Naive thymus-derived CD4-positive, alpha-beta T cell (primary cell): Measurements from ENCODE around the gene TRIM17. TPM values are rescaled to one million over a fixed set of nuclear protein-coding genes. Genes with fewer than 3 reads are reported as not detected.

Source experiments
- ATAC-seq: fragments of 150-1000 bp; cut with Tn5 transposase; 2 replicates; pipeline ENCODE4 v1.10.0; 2021; ENCODE audit warnings: mild to moderate bottlenecking, moderate library complexity
- CTCF ChIA-PET: fragments of 350-600 bp; sonication (Branson Sonifier 250); formaldehyde crosslinking; loops from one replicate; lab custom pipeline; 2021; ENCODE audit warnings: antibody characterized with exemption; lab: Charles Lee
- POLR2A ChIA-PET: fragments of 350-600 bp; sonication (Branson Sonifier 250); formaldehyde crosslinking; loops from one replicate; lab custom pipeline; 2021; ENCODE audit warnings: antibody characterized with exemption, inconsistent platforms; lab: Charles Lee
- DNase-seq, 9 donors: peaks; one replicate each; pipeline versions ENCODE4 v3.0.0 to v3.0.0-alpha.2; 2020 to 2022; ENCODE audit warnings: mixed read lengths in 1 of 9
- H3K27ac ChIP-seq: one replicate; pipeline ENCODE4 v1.7.0; 2013; ENCODE audit warnings: mild to moderate bottlenecking, low read depth, low read length, moderate library complexity
- H3K27me3 ChIP-seq, 2 donors: one replicate each; pipeline ENCODE4 v1.7.0; 2013; ENCODE audit warnings: low read length in 2 of 2, mild to moderate bottlenecking in 2 of 2, moderate library complexity in 2 of 2; ENCODE audit not compliant: control insufficient read depth in 2 of 2, insufficient read depth in 2 of 2
- H3K36me3 ChIP-seq, 3 experiments: 1 replicate in 2 of 3; 2 replicates in 1 of 3; pipeline ENCODE4 v1.7.0; 2013; ENCODE audit warnings: low read length in 3 of 3, mild to moderate bottlenecking in 3 of 3, moderate library complexity in 1 of 3; ENCODE audit not compliant: insufficient read depth in 3 of 3, control insufficient read depth in 2 of 3
- H3K4me1 ChIP-seq, 2 donors: one replicate each; pipeline ENCODE4 v1.7.0; 2013; ENCODE audit warnings: low read length in 2 of 2, mild to moderate bottlenecking in 2 of 2, moderate library complexity in 1 of 2; ENCODE audit not compliant: control insufficient read depth in 2 of 2, insufficient read depth in 2 of 2
- H3K4me3 ChIP-seq: 2 replicates; pipeline ENCODE4 v1.7.0; 2013; ENCODE audit warnings: mild to moderate bottlenecking, low read length
- H3K9me3 ChIP-seq, 3 experiments: 1 replicate in 2 of 3; 2 replicates in 1 of 3; pipeline ENCODE4 v1.7.0; 2013; ENCODE audit warnings: low read length in 3 of 3; ENCODE audit not compliant: control insufficient read depth in 2 of 3
- H3K27ac Mint-ChIP-seq, 9 donors: one replicate each; pipeline ENCODE4 v1.8.0; 2020 to 2022; ENCODE audit warnings: mixed read lengths in 9 of 9, mild to moderate bottlenecking in 8 of 9, moderate library complexity in 5 of 9, inconsistent platforms in 2 of 9
- H3K27me3 Mint-ChIP-seq, 5 donors: one replicate each; pipeline ENCODE4 v1.8.0; 2021 to 2022; ENCODE audit warnings: mixed read lengths in 5 of 5, mild to moderate bottlenecking in 1 of 5
- H3K36me3 Mint-ChIP-seq, 5 donors: one replicate each; pipeline ENCODE4 v1.8.0; 2020 to 2022; ENCODE audit warnings: mixed read lengths in 5 of 5, mild to moderate bottlenecking in 3 of 5, inconsistent platforms in 1 of 5
- H3K4me1 Mint-ChIP-seq, 7 donors: one replicate each; pipeline ENCODE4 v1.8.0; 2020 to 2022; ENCODE audit warnings: mixed read lengths in 7 of 7, mild to moderate bottlenecking in 3 of 7, inconsistent platforms in 1 of 7
- H3K4me3 Mint-ChIP-seq, 10 donors: one replicate each; pipeline ENCODE4 v1.8.0; 2020 to 2022; ENCODE audit warnings: mild to moderate bottlenecking in 10 of 10, mixed read lengths in 10 of 10, moderate library complexity in 6 of 10, inconsistent platforms in 2 of 10
- H3K9me3 Mint-ChIP-seq, 11 donors: one replicate each; pipeline ENCODE4 v1.8.0; 2020 to 2022; ENCODE audit warnings: mixed read lengths in 11 of 11, mild to moderate bottlenecking in 4 of 11, inconsistent platforms in 1 of 11, moderate library complexity in 1 of 11
- intact Hi-C, 2 donors: fragments of 100-400 bp; cut with micrococcal nuclease; formaldehyde crosslinking; loops; one replicate each; pipeline ENCODE4 v1.15.1; 2023
- polyA plus RNA-seq, 2 donors: library from polyadenylated mRNA; unstranded; fragments of 300-500 nt; fragmentation: Illumina TruSeq; gene quantifications; one replicate each; pipeline ENCODE4 v1.2.3, GENCODE V29; 2021
- total RNA-seq, 6 experiments: library from RNA in 5 of 6; stranded (reverse) in 5 of 6; gene quantifications; 1 replicate in 5 of 6; 2 replicates in 1 of 6; pipeline ENCODE4 v1.2.3 and lab custom pipeline; 2021 to 2026

Gene TRIM17
- total and polyA plus RNA-seq, 7 experiments from 2014 or later: 0.18 to 2.5 (median 1.00) TPM

DNA sequence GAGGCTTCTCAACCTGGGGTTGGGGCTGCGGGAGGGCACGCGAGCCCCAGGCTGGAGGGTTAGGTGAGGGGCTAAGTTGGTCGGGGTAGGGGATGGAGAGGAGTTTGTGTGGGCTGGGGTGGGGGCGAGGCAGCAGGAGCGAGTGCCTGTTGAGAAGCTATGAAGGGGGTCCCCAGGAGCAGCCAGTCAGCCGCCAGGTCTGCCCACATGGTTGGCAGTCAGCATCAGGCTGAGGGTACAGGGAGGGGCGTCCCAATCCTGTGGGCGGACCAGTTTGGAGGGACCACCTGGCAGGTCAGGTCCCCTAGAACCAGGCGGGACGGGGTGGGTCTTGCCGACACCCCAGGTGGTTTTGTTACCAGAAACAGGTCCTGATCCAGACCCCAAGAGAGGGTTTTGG is 400 bp upstream of the TRIM17 start:
- Mint-ChIP-seq H3K36me3 (peaks cover 0 to 17% (median 0%) of the 10 kb centered on the region in 5 donors), H3K27ac (peak overlapping the region in 2 of 9 donors; percentile 28 to 51), H3K4me1 (peaks cover 8 to 36% (median 27%) of the 10 kb centered on the region in 7 donors), H3K4me3 (peak overlapping the region; percentile 32 to 91 (median 82)), H3K9me3 (peaks cover 0 to 2% (median 0%) of the 10 kb centered on the region in 11 donors), H3K27me3 (peaks cover 0 to 45% (median 15%) of the 10 kb centered on the region in 5 donors)
- Histone ChIP-seq H3K36me3 (no peaks in the 10 kb centered on the region), H3K9me3 (no peaks in the 10 kb centered on the region), H3K27me3 (no peaks in the 10 kb centered on the region), H3K4me3 (no peak overlapping the region), H3K4me1 (peaks cover 5 to 15% of the 10 kb centered on the region in 2 donors), H3K27ac (no peak overlapping the region)
- no peak for DNase-seq
- ChIA-PET CTCF (no interaction called here), POLR2A (no interaction called here)
- intact Hi-C loops: loop anchor here in 1 of 2 donors (2.0 kb wide), 2 partner anchors 40 to 70 kb away; partner anchors contain the start of gene RNF187
- no peak for ATAC-seq

DNA sequence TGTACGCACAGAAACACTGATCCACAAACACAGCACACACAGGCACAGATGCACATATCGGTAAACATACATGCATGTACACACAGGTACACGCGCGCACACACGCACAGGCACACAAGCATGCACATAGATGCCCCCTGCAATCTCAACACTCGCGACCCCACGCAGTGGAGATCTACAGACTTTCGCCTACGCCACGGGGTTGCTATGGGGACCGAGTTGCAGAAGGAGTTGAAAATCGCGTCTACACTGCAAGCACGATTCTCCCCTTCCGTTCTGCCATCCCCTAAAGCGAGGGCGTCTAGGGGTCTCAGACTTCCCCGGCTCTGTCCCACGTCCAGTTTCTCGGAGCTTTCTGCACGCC is 826 bp downstream of the TRIM17 start:
- Mint-ChIP-seq H3K9me3 (peaks cover 0 to 2% (median 0%) of the 10 kb centered on the region in 11 donors), H3K36me3 (peaks cover 0 to 11% (median 0%) of the 10 kb centered on the region in 5 donors), H3K27ac (peak overlapping the region in 6 of 9 donors; percentile 24 to 41 (median 32)), H3K4me3 (peak overlapping the region; percentile 38 to 89 (median 79)), H3K4me1 (peaks cover 8 to 29% (median 25%) of the 10 kb centered on the region in 7 donors), H3K27me3 (peaks cover 0 to 45% (median 7%) of the 10 kb centered on the region in 5 donors)
- peaks cover 5 to 15% of the 10 kb centered on the region in 2 donors for H3K4me1 ChIP-seq
- CTCF ChIA-PET: no interaction called here
- peak in 1 of 9 donors; percentile 17 for DNase-seq
- H3K27me3 ChIP-seq: no peaks in the 10 kb centered on the region
- peak overlapping the region; percentile 11 for H3K27ac ChIP-seq
- intact Hi-C loops: loop anchor here (1.0 to 2.0 kb wide), 4 partner anchors 10 to 71 kb away; partner anchors contain the start of genes RNF187 (in 1 of the 2) and TRIM11 (in 1 of the 2)
- no peaks in the 10 kb centered on the region for H3K36me3 ChIP-seq
- peak overlapping the region; percentile 48 for H3K4me3 ChIP-seq
- no peaks in the 10 kb centered on the region for H3K9me3 ChIP-seq
- peak; percentile 2 for ATAC-seq
- POLR2A ChIA-PET: interaction anchor here (1.7 kb wide), 1 partner anchor 9 kb away, joined by 7 read pairs; the partner anchor contains the start of gene TRIM11

DNA sequence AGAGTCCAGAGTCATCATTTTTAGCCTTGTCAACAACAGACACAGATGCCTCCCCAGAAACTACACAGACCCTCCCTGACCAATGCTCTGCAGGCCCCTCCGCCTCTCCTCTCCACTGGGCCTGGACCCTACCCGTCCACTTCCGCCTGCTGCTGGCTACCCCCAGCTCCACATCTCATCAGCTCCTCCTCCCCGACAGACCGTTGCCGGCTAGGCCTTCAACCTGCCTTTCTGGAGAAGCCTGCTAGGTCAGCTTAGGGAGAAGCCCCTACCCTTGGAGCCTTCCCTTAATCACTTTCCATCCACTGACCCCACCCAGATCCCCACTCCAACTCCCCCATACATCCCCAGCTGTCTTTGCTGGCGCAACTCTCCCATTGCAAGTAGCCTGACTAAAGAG is 1.4 kb downstream of the TRIM17 start:
- Histone ChIP-seq H3K9me3 (no peaks in the 10 kb centered on the region), H3K4me1 (peaks cover 5 to 15% of the 10 kb centered on the region in 2 donors), H3K4me3 (no peak overlapping the region), H3K36me3 (no peaks in the 10 kb centered on the region), H3K27me3 (no peaks in the 10 kb centered on the region), H3K27ac (no peak overlapping the region)
- H3K4me3 Mint-ChIP-seq: peak overlapping the region in 7 of 10 donors; percentile 73 to 89 (median 80)
- peaks cover 0 to 9% (median 0%) of the 10 kb centered on the region in 5 donors for H3K36me3 Mint-ChIP-seq
- peak overlapping the region in 3 of 9 donors; percentile 24 to 37 (median 34) for H3K27ac Mint-ChIP-seq
- peaks cover 0 to 44% (median 6%) of the 10 kb centered on the region in 5 donors for H3K27me3 Mint-ChIP-seq
- H3K9me3 Mint-ChIP-seq: peaks cover 0 to 2% (median 0%) of the 10 kb centered on the region in 11 donors
- CTCF ChIA-PET: no interaction called here
- DNase-seq (no peak), ATAC-seq (no peak)
- POLR2A ChIA-PET: interaction anchor here (1.7 kb wide), 1 partner anchor 8 kb away, joined by 7 read pairs; the partner anchor contains the start of gene TRIM11
- peaks cover 8 to 33% (median 24%) of the 10 kb centered on the region in 7 donors for H3K4me1 Mint-ChIP-seq
- intact Hi-C loops: no loop called here

DNA sequence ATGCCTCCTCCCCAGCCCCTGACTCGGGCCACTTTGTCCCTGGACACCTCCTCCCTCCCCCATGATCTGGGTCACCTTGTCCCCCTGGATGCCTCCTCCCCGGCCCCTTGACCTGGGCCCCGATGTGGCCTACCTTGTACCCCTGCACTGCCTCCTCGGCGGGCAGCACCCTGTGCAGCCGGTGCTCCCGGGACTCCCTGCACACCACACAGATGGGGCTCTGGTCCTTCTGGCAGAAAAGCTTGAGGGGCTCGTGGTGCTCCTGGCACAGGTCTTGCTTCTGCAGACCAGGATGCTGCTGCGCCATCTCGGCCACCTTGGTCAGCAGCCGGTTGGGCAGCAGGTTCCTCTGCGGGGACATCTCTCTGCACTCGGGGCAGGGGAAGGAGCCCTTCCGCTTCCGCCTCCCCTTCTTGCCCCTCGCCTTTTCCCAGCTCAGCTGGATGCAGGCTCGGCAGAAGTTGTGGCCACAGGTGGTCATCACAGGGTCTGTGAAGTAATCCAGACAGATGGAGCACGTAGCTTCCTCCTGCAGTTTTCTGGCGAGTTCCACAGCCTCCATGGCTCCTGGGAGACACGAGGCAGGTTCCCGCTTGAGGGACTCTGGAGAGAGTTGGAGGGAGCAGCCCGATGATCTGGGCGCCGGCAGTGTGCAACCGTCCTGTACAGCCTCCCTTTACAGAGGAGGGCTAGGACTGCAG is 2.0 kb downstream of the TRIM17 start:
- CTCF ChIA-PET: interaction anchor here (0.6 kb wide), 1 partner anchor 924 kb away, joined by 3 read pairs; no protein-coding TSS in a partner anchor
- no peak for ATAC-seq
- intact Hi-C loops: no loop called here

DNA sequence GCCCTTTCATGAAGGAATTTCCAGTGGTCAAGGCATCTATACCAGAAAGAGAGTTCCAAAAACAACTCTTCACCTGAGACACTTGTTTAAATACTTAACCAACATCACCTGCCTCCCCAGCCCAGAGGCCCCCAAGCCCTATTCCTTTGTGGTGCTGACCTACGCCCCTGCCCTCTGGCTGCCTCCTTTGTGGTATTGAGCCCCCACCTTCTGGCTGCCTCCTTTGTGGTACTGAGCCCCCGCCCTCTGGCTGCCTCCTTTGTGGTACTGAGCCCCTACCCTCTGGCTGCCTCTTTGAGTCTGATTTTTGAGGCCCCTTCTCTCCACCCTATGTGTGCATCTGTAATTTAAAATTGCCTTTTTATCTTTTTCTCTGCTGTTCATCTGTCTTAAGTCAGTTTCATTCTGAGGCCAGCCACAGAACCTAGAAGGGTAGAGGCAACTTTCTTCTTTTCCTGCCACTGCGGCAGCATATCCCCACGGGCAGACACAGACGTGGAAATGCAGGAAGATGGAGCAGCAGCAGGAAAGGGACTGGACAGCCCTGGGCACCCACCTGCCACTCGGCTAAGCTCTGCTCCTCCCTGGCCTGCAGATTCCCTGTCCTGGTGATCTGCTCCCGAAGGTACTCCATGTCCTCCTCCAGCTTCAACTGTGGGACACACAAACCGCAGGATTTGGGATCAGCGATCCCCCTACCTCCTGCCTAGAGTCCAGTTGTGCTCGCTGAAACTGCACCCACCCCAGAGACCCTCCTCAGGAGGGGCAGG is 3.2 kb downstream of the TRIM17 start:
- peak overlapping the region in 4 of 9 donors; percentile 3 to 68 (median 52) for H3K27ac Mint-ChIP-seq
- Histone ChIP-seq H3K9me3 (no peaks in the 10 kb centered on the region), H3K36me3 (no peaks in the 10 kb centered on the region), H3K27ac (no peak overlapping the region), H3K27me3 (no peaks in the 10 kb centered on the region), H3K4me3 (no peak overlapping the region), H3K4me1 (peaks cover 5 to 15% of the 10 kb centered on the region in 2 donors)
- peaks cover 11 to 46% (median 28%) of the 10 kb centered on the region in 7 donors for H3K4me1 Mint-ChIP-seq
- ATAC-seq (no peak), DNase-seq (no peak)
- ChIA-PET POLR2A (interaction anchor here (0.8 to 1.2 kb wide), 2 partner anchors 10 to 138 kb away, joined by 3 to 4 read pairs; no protein-coding TSS in a partner anchor), CTCF (no interaction called here)
- H3K27me3 Mint-ChIP-seq: peaks cover 0 to 30% (median 0%) of the 10 kb centered on the region in 5 donors
- intact Hi-C loops: no loop called here
- no peak overlapping the region for H3K4me3 Mint-ChIP-seq
- peaks cover 0 to under 1% (median 0%) of the 10 kb centered on the region in 11 donors for H3K9me3 Mint-ChIP-seq
- H3K36me3 Mint-ChIP-seq: peaks cover 0 to 5% (median 0%) of the 10 kb centered on the region in 5 donors

More for the DNA sequence above, 2.0 kb downstream of the TRIM17 start:
- Mint-ChIP-seq H3K4me3 (no peak overlapping the region), H3K9me3 (peaks cover 0 to 2% (median 0%) of the 10 kb centered on the region in 11 donors), H3K27ac (peak overlapping the region in 1 of 9 donors; percentile 34), H3K36me3 (peaks cover 0 to 5% (median 0%) of the 10 kb centered on the region in 5 donors), H3K4me1 (peaks cover 8 to 36% (median 24%) of the 10 kb centered on the region in 7 donors), H3K27me3 (peaks cover 0 to 38% (median 5%) of the 10 kb centered on the region in 5 donors)
- no peaks in the 10 kb centered on the region for H3K36me3 ChIP-seq
- H3K27me3 ChIP-seq: no peaks in the 10 kb centered on the region
- no peak overlapping the region for H3K27ac ChIP-seq
- H3K4me3 ChIP-seq: no peak overlapping the region
- DNase-seq: no peak
- POLR2A ChIA-PET: interaction anchor here (1.7 kb wide), 1 partner anchor 8 kb away, joined by 7 read pairs; the partner anchor contains the start of gene TRIM11
- no peaks in the 10 kb centered on the region for H3K9me3 ChIP-seq
- peaks cover 5 to 15% of the 10 kb centered on the region in 2 donors for H3K4me1 ChIP-seq
